Smooth muscle cell (in vitro differentiated cells): Measurements from ENCODE around the gene ATP8B1. TPM values are rescaled to one million over a fixed set of nuclear protein-coding genes. Genes with fewer than 3 reads are reported as not detected.
"Not testable (repeated sequence)": the region's sequence is repeated elsewhere in the genome, so short reads cannot be mapped to it uniquely, and the experiment has no call there.

Source experiments
- DNase-seq: peaks from one replicate; lab custom pipeline; 2025; ENCODE audit not compliant: unreplicated experiment; lab: John Stamatoyannopoulos, UW
- H2AFZ ChIP-seq: fragments of 200-600 bp; sonication (generic); 2 replicates; pipeline ENCODE4 v1.6.0; 2016; ENCODE audit warnings: antibody characterized with exemption, low read depth, mild to moderate bottlenecking
- H3F3A ChIP-seq: fragments of 200-600 bp; sonication (generic); 2 replicates; pipeline ENCODE4 v1.6.0; 2017; ENCODE audit warnings: antibody characterized with exemption, low read depth
- H3K27ac ChIP-seq: fragments of 200-600 bp; sonication (generic); 2 replicates; pipeline ENCODE4 v1.5.1; 2016; ENCODE audit warnings: low read depth, mild to moderate bottlenecking
- H3K27me3 ChIP-seq: fragments of 200-600 bp; sonication (generic); 2 replicates; pipeline ENCODE4 v1.6.1; 2016; ENCODE audit warnings: low read depth, mild to moderate bottlenecking
- H3K36me3 ChIP-seq: fragments of 200-600 bp; sonication (generic); 2 replicates; pipeline ENCODE4 v1.5.1; 2016; ENCODE audit warnings: low read depth
- H3K4me1 ChIP-seq: fragments of 200-600 bp; sonication (generic); 2 replicates; pipeline ENCODE4 v1.5.1; 2016; ENCODE audit warnings: low read depth
- H3K4me2 ChIP-seq: fragments of 200-600 bp; sonication (generic); 2 replicates; pipeline ENCODE4 v1.6.0; 2016; ENCODE audit warnings: mild to moderate bottlenecking
- H3K4me3 ChIP-seq: fragments of 200-600 bp; sonication (generic); 2 replicates; pipeline ENCODE4 v1.5.1; 2016; ENCODE audit warnings: mild to moderate bottlenecking
- H3K79me2 ChIP-seq: fragments of 200-600 bp; sonication (generic); 2 replicates; pipeline ENCODE4 v1.6.0; 2016; ENCODE audit warnings: low read depth, mild to moderate bottlenecking
- H3K9ac ChIP-seq: fragments of 200-600 bp; sonication (generic); 2 replicates; pipeline ENCODE4 v1.6.0; 2016; ENCODE audit warnings: low read depth
- H3K9me3 ChIP-seq: fragments of 200-600 bp; sonication (generic); replicated peaks from 2 replicates; pipeline ENCODE4 v1.5.1; 2016; ENCODE audit warnings: low read depth
- H4K20me1 ChIP-seq: fragments of 200-600 bp; sonication (generic); 2 replicates; pipeline ENCODE4 v1.6.0; 2016; ENCODE audit warnings: low read depth
- WGBS: methylation state at CpG from one replicate; pipeline ENCODE4 v1.1.7; 2016; ENCODE audit warnings: low lambda C conversion rate; 5-methylcytosine and 5-hydroxymethylcytosine counted together
- polyA plus RNA-seq: library from polyadenylated mRNA; unstranded; fragments of >200 nt; fragmentation: Nextera tagmentation; extraction: Ambion mirVana; gene quantifications from 2 replicates; pipeline ENCODE4 v1.2.1, GENCODE V29; 2016
- total RNA-seq: library from RNA; depleted of rRNA; stranded (reverse); fragments of >200 nt; gene quantifications from 2 replicates; pipeline ENCODE4 v1.2.3, GENCODE V29; 2014
- TF ChIP-seq, protein P1 (sequence below): fragments of 200-600 bp; sonication (generic); IDR thresholded peaks from 2 replicates; pipeline ENCODE4 v1.5.1; 2017; ENCODE audit warnings: borderline replicate concordance, mild to moderate bottlenecking, antibody characterized with exemption; ENCODE audit not compliant: insufficient read depth, poor library complexity, severe bottlenecking

Gene ATP8B1
- total and polyA plus RNA-seq, 2 experiments from 2014 or later: 1.1 to 6.1 TPM

DNA sequence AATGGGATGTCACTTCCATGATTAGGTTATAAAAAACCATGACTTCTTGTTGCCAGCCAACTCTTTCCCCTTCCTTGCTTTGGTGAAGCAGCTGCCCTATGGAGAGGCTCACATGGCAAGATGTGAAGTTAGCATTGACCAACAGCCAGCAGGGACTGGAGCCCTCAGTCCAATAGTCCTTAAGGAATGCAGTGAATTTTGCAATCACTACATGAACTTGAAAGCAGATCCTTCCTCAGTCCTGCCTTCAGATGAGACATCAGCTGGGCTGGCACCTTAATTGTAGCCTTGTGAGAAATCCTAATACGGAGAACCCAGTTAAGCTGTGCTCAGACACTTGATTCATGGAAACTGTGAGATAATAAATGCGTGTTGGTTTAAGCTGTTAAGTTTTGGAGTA, 61.8 kb downstream of the ATP8B1 start:
- no peak for DNase-seq
- Histone ChIP-seq H2AFZ (no peak overlapping the region), H4K20me1 (peaks cover 3% of the 10 kb centered on the region), H3K27ac (no peak overlapping the region), H3K36me3 (no peaks in the 10 kb centered on the region), H3K9me3 (no peaks in the 10 kb centered on the region), H3K9ac (no peak overlapping the region), H3K4me1 (no peaks in the 10 kb centered on the region), H3K4me2 (no peak overlapping the region), H3K79me2 (no peaks in the 10 kb centered on the region), H3K4me3 (no peak overlapping the region), H3K27me3 (no peaks in the 10 kb centered on the region), H3F3A (peaks cover 5% of the 10 kb centered on the region)
- 88% methylated on average over 2 of the region's 2 CpGs for WGBS
- TF ChIP-seq, protein P1, sequence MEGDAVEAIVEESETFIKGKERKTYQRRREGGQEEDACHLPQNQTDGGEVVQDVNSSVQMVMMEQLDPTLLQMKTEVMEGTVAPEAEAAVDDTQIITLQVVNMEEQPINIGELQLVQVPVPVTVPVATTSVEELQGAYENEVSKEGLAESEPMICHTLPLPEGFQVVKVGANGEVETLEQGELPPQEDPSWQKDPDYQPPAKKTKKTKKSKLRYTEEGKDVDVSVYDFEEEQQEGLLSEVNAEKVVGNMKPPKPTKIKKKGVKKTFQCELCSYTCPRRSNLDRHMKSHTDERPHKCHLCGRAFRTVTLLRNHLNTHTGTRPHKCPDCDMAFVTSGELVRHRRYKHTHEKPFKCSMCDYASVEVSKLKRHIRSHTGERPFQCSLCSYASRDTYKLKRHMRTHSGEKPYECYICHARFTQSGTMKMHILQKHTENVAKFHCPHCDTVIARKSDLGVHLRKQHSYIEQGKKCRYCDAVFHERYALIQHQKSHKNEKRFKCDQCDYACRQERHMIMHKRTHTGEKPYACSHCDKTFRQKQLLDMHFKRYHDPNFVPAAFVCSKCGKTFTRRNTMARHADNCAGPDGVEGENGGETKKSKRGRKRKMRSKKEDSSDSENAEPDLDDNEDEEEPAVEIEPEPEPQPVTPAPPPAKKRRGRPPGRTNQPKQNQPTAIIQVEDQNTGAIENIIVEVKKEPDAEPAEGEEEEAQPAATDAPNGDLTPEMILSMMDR: no peak

DNA sequence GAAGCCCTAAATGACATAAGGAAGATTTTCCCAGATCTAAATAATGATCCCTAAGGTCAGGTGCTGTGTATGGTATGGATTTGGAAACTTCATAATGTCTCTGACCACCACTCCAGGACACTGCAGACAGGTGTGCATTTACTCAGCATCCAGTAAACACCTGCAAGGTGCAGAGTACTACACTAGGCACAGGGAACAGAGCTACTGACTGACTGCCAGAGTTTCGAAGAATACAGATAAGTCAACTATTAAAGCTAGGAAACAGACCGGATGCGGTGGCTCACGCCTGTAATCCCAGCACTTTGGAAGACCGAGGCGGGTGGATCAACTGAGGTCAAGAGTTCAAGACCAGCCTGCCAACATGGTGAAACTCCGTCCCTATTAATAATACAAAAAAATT, 65.0 kb downstream of the ATP8B1 start:
- no peaks in the 10 kb centered on the region for H3K9me3 ChIP-seq
- WGBS: 26% methylated on average over 7 of the region's 7 CpGs
- peak overlapping the region; percentile 49 for H3K4me2 ChIP-seq
- H3K27ac ChIP-seq: peak overlapping the region; percentile 74
- peaks cover 5% of the 10 kb centered on the region for H3F3A ChIP-seq
- no peak for DNase-seq
- no peaks in the 10 kb centered on the region for H3K27me3 ChIP-seq
- no peaks in the 10 kb centered on the region for H3K79me2 ChIP-seq
- no peaks in the 10 kb centered on the region for H3K4me1 ChIP-seq
- H3K4me3 ChIP-seq: no peak overlapping the region
- H4K20me1 ChIP-seq: peaks cover 3% of the 10 kb centered on the region
- H3K36me3 ChIP-seq: no peaks in the 10 kb centered on the region
- no peak overlapping the region for H3K9ac ChIP-seq
- TF ChIP-seq, protein P1: no peak
- H2AFZ ChIP-seq: no peak overlapping the region

DNA sequence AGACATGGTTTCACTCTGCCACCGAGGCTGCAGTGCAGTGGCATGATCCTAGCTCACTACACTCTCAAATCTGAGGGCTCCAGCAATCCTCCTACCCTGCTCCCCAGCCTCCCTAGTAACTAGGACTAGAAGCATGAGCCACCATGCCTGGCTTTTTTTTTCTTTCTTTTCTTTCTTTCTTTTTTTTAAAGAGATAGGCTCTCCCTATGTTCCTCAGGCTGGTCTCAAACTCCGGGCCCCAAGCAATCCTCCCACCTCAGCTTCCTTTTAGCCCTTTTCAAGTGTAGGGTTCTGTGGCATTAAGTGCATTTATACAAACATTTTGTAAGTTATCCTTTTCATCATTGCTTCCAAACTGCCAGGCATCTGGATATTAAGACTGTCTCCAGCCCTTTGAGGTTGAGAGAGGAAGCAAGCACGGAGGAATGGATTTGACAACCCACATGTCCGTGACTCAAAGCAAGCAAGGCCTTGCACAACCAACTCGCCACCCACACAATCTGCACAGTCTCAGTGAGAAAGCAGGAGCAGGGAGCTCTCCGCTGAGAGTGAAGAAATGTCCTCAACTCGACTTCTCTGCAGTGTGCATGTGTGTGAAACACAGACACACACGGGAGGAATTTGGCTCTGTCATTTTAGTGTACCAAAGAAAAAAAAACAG, 65.6 kb downstream of the ATP8B1 start:
- H3K9ac ChIP-seq: no peak overlapping the region
- 10% methylated on average over 8 of the region's 8 CpGs for WGBS

DNA sequence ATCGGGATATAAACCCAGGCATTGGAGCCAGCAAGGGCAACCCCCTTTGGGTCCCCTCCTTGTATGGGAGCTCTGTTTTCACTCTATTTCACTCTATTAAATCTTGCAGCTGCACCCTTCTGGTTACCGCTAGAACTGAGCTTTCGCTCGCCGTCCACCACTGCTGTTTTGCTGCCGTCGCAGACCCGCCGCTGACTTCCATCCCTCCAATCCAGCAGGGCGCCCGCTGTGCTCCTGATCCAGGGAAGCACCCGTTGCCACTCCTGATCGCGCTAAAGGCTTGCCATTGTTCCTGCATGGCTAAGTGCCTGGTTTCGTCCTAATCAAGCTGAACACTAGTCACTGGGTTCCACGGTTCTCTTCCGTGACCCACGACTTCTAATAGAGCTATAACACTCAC, 68.1 kb downstream of the ATP8B1 start:
- H4K20me1 ChIP-seq, H3K27me3 ChIP-seq, H3K4me1 ChIP-seq, DNase-seq, H3K27ac ChIP-seq, H3K9ac ChIP-seq, H3F3A ChIP-seq, H3K36me3 ChIP-seq, H3K79me2 ChIP-seq, H2AFZ ChIP-seq, H3K4me3 ChIP-seq, H3K4me2 ChIP-seq, H3K9me3 ChIP-seq: not testable (repeated sequence)
- WGBS: 97% methylated on average over 18 of the region's 18 CpGs

More for the DNA sequence above, 65.6 kb downstream of the ATP8B1 start:
- Histone ChIP-seq H4K20me1 (peaks cover 3% of the 10 kb centered on the region), H3K36me3 (no peaks in the 10 kb centered on the region), H3K9me3 (no peaks in the 10 kb centered on the region), H3K27ac (peak overlapping the region; percentile 74), H3K79me2 (no peaks in the 10 kb centered on the region), H3K27me3 (no peaks in the 10 kb centered on the region), H3F3A (peaks cover 5% of the 10 kb centered on the region), H3K4me1 (no peaks in the 10 kb centered on the region), H2AFZ (peak overlapping the region; percentile 1), H3K4me2 (peak overlapping the region; percentile 75), H3K4me3 (peak overlapping the region; percentile 16)
- TF ChIP-seq, protein P1: no peak
- DNase-seq: peak; percentile 29
